ENCODE measurements around the gene GOT1. TPM values are rescaled to one million over a fixed set of nuclear protein-coding genes. Genes with fewer than 3 reads are reported as not detected.

The GOT1 gene
- total RNA-seq, 1 donor from 2014 or later: 26.9 TPM

DNA sequence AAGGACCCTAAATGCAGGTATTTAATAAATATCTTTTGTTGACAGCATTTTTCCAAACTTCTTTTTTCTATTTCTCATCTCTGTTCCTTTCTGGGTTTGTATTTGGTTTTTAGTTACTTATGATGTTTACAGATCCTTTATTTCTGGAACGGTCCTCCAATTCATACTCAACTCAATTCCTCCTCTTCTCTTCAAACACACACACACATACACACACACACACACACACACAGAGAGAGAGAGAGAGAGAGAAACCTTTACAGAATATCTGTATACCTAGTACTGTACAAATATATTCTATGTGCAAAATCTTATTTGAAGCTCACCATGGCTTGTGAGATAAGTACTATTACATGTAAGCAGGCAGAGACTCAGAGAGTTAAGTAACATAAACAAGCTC, 21.6 kb upstream of the GOT1 start:
- no peak for DNase-seq (ENCODE audit: low spot score, unreplicated experiment)
- Mint-ChIP-seq H3K4me3 (ENCODE audit: low read depth) (no peak overlapping the region), H3K36me3 (ENCODE audit: insufficient read depth) (no peaks in the 10 kb centered on the region), H3K27ac (no peak overlapping the region), H3K27me3 (peaks cover 24% of the 10 kb centered on the region), H3K9me3 (ENCODE audit: low read depth) (no peaks in the 10 kb centered on the region), H3K4me1 (ENCODE audit: low read depth) (peaks cover 17% of the 10 kb centered on the region)
- no peak for TF ChIP-seq CTCF (IDR thresholded peaks at IDR 0.05; ENCODE audit: unreplicated experiment)

DNA sequence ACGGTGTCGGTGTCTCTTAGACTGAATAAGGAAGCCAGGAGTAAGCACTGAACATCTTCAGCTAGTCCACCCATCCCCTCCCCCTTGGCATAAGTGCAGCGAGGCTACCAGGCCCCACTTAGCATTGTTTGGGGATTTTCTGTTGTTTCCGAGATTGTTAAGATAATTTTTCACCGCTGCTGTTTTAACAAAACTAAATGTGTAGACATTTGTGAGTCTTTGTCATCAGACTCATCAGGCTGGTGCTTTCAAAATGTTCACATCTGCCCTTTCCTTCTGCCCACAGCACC, 21.0 kb upstream of the GOT1 start:
- Mint-ChIP-seq H3K4me1 (ENCODE audit: low read depth) (peaks cover 16% of the 10 kb centered on the region), H3K27me3 (peaks cover 28% of the 10 kb centered on the region), H3K27ac (no peak overlapping the region), H3K36me3 (ENCODE audit: insufficient read depth) (no peaks in the 10 kb centered on the region), H3K4me3 (ENCODE audit: low read depth) (no peak overlapping the region), H3K9me3 (ENCODE audit: low read depth) (no peaks in the 10 kb centered on the region)
- no peak for DNase-seq (ENCODE audit: low spot score, unreplicated experiment)
- no peak for TF ChIP-seq CTCF (IDR thresholded peaks at IDR 0.05; ENCODE audit: unreplicated experiment)

- H3K4me3 Mint-ChIP-seq (ENCODE audit: low read depth): no peak overlapping the region
- H3K4me1 Mint-ChIP-seq (ENCODE audit: low read depth): peaks cover 16% of the 10 kb centered on the region
- no peak for TF ChIP-seq CTCF (IDR thresholded peaks at IDR 0.05; ENCODE audit: unreplicated experiment)
- DNase-seq (ENCODE audit: low spot score, unreplicated experiment): no peak
- no peaks in the 10 kb centered on the region for H3K36me3 Mint-ChIP-seq (ENCODE audit: insufficient read depth)
- H3K27ac Mint-ChIP-seq: no peak overlapping the region
- no peaks in the 10 kb centered on the region for H3K9me3 Mint-ChIP-seq (ENCODE audit: low read depth)
- peaks cover 28% of the 10 kb centered on the region for H3K27me3 Mint-ChIP-seq
Measured at GRCh38 chr10:99450624-99451498, 20.4 kb upstream of the GOT1 start.

GRCh38 chr10:99450156-99450555, 19.7 kb upstream of the GOT1 start:
- H3K36me3 Mint-ChIP-seq (ENCODE audit: insufficient read depth): no peaks in the 10 kb centered on the region
- H3K9me3 Mint-ChIP-seq (ENCODE audit: low read depth): no peaks in the 10 kb centered on the region
- TF ChIP-seq CTCF (IDR thresholded peaks at IDR 0.05; ENCODE audit: unreplicated experiment): no peak
- H3K4me1 Mint-ChIP-seq (ENCODE audit: low read depth): peaks cover 16% of the 10 kb centered on the region
- H3K4me3 Mint-ChIP-seq (ENCODE audit: low read depth): no peak overlapping the region
- peaks cover 26% of the 10 kb centered on the region for H3K27me3 Mint-ChIP-seq
- no peak for DNase-seq (ENCODE audit: low spot score, unreplicated experiment)
- H3K27ac Mint-ChIP-seq: no peak overlapping the region

GRCh38 chr10:99449023-99449422, 18.6 kb upstream of the GOT1 start:
- H3K9me3 Mint-ChIP-seq (ENCODE audit: low read depth): no peaks in the 10 kb centered on the region
- peaks cover 31% of the 10 kb centered on the region for H3K27me3 Mint-ChIP-seq
- no peak for DNase-seq (ENCODE audit: low spot score, unreplicated experiment)
- no peak overlapping the region for H3K4me3 Mint-ChIP-seq (ENCODE audit: low read depth)
- H3K36me3 Mint-ChIP-seq (ENCODE audit: insufficient read depth): no peaks in the 10 kb centered on the region
- peaks cover 16% of the 10 kb centered on the region for H3K4me1 Mint-ChIP-seq (ENCODE audit: low read depth)
- H3K27ac Mint-ChIP-seq: no peak overlapping the region
- TF ChIP-seq CTCF (IDR thresholded peaks at IDR 0.05; ENCODE audit: unreplicated experiment): no peak

All from progenitor cell of endocrine pancreas (in vitro differentiated cells).